ENCODE measurements around the gene ANTXRL. TPM values are rescaled to one million over a fixed set of nuclear protein-coding genes. Genes with fewer than 3 reads are reported as not detected.

Gene ANTXRL
- total RNA-seq, 1 experiment from 2014 or later, result not detected

DNA sequence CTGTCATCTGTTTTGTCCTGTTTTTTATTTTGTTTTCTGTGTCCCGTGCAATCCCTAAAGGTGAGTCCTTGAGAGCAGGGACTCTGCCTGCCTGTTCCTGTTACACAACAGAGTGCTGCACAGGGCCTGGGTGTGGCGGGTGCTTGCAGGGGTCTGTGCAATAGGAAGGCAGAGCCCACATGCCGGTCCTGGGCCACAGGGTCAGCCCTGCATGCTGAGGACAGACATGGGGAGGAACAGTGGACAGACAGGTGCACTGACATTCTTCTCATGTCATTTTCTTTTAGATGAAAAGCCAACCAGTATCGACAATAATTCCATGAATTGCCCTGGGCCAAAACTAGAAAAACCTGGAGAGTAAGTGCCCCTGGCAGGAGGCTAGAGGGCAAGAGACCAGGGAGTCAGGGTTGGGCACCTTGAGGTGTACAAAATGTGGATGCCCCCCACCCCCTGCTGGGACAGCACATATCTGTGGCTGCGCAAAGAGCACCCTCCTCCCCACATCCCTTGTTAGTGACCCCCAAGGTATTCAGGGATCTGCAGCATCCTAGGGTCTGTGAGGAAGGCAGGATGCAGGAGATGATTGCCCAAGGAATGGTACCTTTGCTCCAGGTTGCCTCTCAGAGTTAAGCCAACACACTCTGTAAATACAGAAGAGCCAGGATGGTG is 19.9 kb downstream of the ANTXRL start:
- H3K36me3 ChIP-seq (ENCODE audit: control insufficient read depth, insufficient read depth, low read length), result no peaks in the 10 kb centered on the region
- H3K27ac ChIP-seq (ENCODE audit: low read length), result no peak overlapping the region
- intact Hi-C loops (cut with micrococcal nuclease; ENCODE audit: unreplicated experiment) (no loop called here), in situ Hi-C loops (cut with HindIII; ENCODE audit: low pct_unique_long_range_greater_than_20kb, low sequenced_read_pairs) (no loop called here)
- H3K4me1 ChIP-seq (ENCODE audit: control insufficient read depth, insufficient read depth, low read length), result 0 out of 2 replicates have a peak, but pooled peaks cover 2% of the 10 kb centered on the region
- no peaks in the 10 kb centered on the region for H3K9me3 ChIP-seq (ENCODE audit: control insufficient read depth, insufficient read depth, low read depth, low read length)
- TF ChIP-seq POLR2AphosphoS5 (IDR thresholded peaks at IDR 0.05; ENCODE audit: low read depth, low read length) (no peak), TCF7L2 (IDR thresholded peaks at IDR 0.05; ENCODE audit: low read depth, low read length) (no peak), REST (IDR thresholded peaks at IDR 0.05; ENCODE audit: insufficient read depth in 1 of 2, low read depth in 2 of 2, low read length in 1 of 2) (no peak), CTCF (IDR thresholded peaks at IDR 0.05) (no peak), SIN3A (IDR thresholded peaks at IDR 0.05; ENCODE audit: borderline replicate concordance, insufficient read depth, low read depth, low read length) (no peak)
- H3K27me3 ChIP-seq (ENCODE audit: control insufficient read depth, insufficient read depth, low read length), result 0 out of 2 replicates have a peak, but pooled peaks cover 2% of the 10 kb centered on the region
- no peak overlapping the region for H3K4me3 ChIP-seq (ENCODE audit: low read depth in 2 of 2, low read length in 2 of 2)
- CTCF ChIA-PET, result no interaction called here
- ATAC-seq (no peak), DNase-seq (ENCODE audit: low read depth, low spot score) (no peak)
- BruUV-seq (replicated peaks), result no TSS peak
- POLR2A ChIA-PET, result no interaction called here

GRCh38 chr10:46307281-46308112 is 20.7 kb downstream of the ANTXRL start:
- ATAC-seq (no peak), DNase-seq (ENCODE audit: low read depth, low spot score) (no peak)
- H3K4me3 ChIP-seq (ENCODE audit: low read depth in 2 of 2, low read length in 2 of 2), result no peak overlapping the region
- H3K27ac ChIP-seq (ENCODE audit: low read length), result no peak overlapping the region
- H3K4me1 ChIP-seq (ENCODE audit: control insufficient read depth, insufficient read depth, low read length), result 0 out of 2 replicates have a peak, but pooled peaks cover 2% of the 10 kb centered on the region
- 0 out of 2 replicates have a peak, but pooled peaks cover 2% of the 10 kb centered on the region for H3K27me3 ChIP-seq (ENCODE audit: control insufficient read depth, insufficient read depth, low read length)
- BruUV-seq (replicated peaks), result no TSS peak
- POLR2A ChIA-PET, result no interaction called here
- intact Hi-C loops (cut with micrococcal nuclease; ENCODE audit: unreplicated experiment) (no loop called here), in situ Hi-C loops (cut with HindIII; ENCODE audit: low pct_unique_long_range_greater_than_20kb, low sequenced_read_pairs) (no loop called here)
- no peaks in the 10 kb centered on the region for H3K36me3 ChIP-seq (ENCODE audit: control insufficient read depth, insufficient read depth, low read length)
- H3K9me3 ChIP-seq (ENCODE audit: control insufficient read depth, insufficient read depth, low read depth, low read length), result no peaks in the 10 kb centered on the region
- TF ChIP-seq SIN3A (IDR thresholded peaks at IDR 0.05; ENCODE audit: borderline replicate concordance, insufficient read depth, low read depth, low read length) (no peak), CTCF (IDR thresholded peaks at IDR 0.05) (no peak), POLR2AphosphoS5 (IDR thresholded peaks at IDR 0.05; ENCODE audit: low read depth, low read length) (no peak), TCF7L2 (IDR thresholded peaks at IDR 0.05; ENCODE audit: low read depth, low read length) (no peak), REST (IDR thresholded peaks at IDR 0.05; ENCODE audit: insufficient read depth in 1 of 2, low read depth in 2 of 2, low read length in 1 of 2) (no peak)
- CTCF ChIA-PET, result no interaction called here
